HG03460 (cell line): ENCODE data around the gene FAM227A.

ENCODE experiments used
- ATAC-seq: cut with Tn5 transposase; IDR thresholded peaks from one replicate; pipeline ENCODE4 v1.9.1; 2021; ENCODE audit not compliant: unreplicated experiment

Gene FAM227A

DNA sequence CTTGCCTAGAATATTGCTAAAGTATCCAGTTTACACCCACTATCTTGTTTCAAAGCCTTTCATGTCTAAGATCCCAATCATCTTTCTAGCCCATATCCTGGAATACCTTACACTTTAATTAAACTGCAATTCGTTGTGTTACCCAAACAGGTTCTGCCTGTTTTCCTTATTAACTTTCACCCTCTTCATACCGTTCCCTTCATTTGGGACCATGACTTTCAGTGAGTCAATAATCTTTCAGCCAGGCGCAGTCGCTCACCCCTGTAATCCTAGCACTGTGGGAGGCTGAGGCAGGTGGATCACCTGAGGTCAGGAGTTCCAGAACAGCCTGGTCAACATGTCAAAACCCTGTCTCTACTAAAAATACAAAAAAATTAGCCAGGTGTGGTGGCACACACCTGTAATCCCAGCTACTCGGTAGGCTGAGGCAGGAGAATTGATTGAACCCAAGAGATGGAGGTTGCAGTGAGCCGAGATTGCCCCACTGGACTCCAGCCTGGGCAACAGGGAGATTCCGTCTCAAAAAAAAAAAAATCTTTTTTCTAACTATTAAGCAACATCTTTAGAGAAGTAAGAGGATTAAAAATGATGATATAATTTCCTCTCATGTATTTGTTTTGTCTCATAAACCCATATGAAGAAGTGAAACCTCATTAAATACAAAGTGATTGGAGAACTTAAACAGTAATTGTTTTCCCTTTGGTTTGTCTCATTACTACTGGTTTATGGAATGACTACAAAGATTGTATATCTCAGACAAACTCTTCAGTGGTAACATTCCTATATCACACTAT is 106.9 kb downstream of the FAM227A start:
- ATAC-seq = no peak

DNA sequence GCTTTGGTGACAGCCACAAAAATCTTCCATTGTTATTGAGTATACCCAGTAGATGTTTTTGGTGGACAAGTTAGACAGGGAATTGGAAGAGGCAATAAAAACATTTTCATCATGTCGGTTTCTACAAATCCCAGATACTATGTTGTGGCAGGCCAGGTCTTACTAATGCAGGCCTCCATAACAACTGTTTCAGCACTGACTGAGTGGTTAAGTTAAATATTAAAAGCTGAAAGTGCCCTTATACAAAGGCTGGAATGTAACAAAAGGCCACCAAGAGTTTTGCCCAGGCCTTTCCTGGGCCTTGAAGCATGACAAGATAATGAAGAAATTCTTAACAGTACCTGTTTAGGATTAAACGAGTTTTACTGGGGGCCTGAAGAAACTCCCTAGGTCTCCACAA is 115.5 kb downstream of the FAM227A start:
- no peak for ATAC-seq

DNA sequence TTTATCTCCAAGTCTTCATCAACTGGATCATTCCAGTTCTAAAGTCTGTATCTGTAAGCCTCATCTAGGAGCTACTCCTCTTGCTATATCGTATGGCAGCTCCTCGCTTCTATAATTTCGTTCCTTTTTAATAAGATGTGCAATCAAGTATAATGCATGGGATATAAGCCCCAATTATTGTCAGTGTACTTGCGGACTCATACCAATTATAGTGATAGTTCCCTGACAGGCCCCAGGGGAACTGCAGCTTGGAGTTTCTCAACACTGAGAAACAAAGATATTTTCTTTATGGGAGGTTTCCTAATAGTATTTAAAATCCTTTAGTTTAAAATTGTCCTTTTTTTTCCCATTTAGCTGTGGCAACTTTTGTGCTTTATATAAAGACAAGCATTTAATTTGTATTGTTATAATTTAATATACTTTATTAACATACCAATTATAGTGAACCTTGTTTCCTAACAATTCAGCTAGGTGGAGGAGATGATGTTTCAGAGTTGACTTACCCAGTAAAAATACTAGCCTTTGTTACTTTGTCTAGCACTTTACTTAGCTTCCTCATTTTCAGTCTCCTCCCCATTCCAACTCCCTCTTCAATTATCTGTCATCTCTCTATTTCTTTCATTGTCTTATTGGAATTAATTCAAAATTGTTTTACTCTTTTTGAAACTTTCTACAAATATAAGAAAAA is 124.8 kb downstream of the FAM227A start:
- ATAC-seq = no peak
